ENCODE data around the gene NPBWR2. TPM values are rescaled to one million over a fixed set of nuclear protein-coding genes. Genes with fewer than 3 reads are reported as not detected.
A peak's percentile ranks its signal among the peaks of the same experiment; 100 is the strongest.

The NPBWR2 gene
- total RNA-seq, 1 donor from 2014 or later = not detected

GRCh38 chr20:64079273-64080012, 27.9 kb downstream of the NPBWR2 start, which contains the start of gene RGS19:
Gene RGS19 (minus strand): TSS chr20:64079518. CDS start chr20:64076886, 2,632 bp downstream.
- peak within 1 kb of the TSS; percentile 82 for H2AFZ ChIP-seq (replicated peaks)
- H3K79me2 ChIP-seq (ENCODE audit: low read depth) = no peaks in the 10 kb centered on the region
- peaks cover 19% of the 10 kb centered on the region for H4K20me1 ChIP-seq (ENCODE audit: low read depth)
- no peak within 1 kb of the TSS for H3K27ac ChIP-seq
- H3K9ac ChIP-seq = peak within 1 kb of the TSS; percentile 28
- peaks cover 53% of the 10 kb centered on the region for H3K27me3 ChIP-seq
- Mint-ChIP-seq H3K27ac (no peak within 1 kb of the TSS), H3K36me3 (no peaks in the 10 kb centered on the region), H3K9me3 (no peaks in the 10 kb centered on the region), H3K4me1 (peaks cover 36% of the 10 kb centered on the region), H3K4me3 (peak within 1 kb of the TSS; percentile 86), H3K27me3 (ENCODE audit: insufficient read depth, low read depth) (peaks cover 5% of the 10 kb centered on the region)
- H3F3A ChIP-seq (ENCODE audit: low read depth) = peaks cover 53% of the 10 kb centered on the region
- H3K9me3 ChIP-seq (ENCODE audit: low read depth) = no peaks in the 10 kb centered on the region
- H3K4me2 ChIP-seq = peak within 1 kb of the TSS; percentile 99
- peaks cover 22% of the 10 kb centered on the region for H3K4me1 ChIP-seq
- TF ChIP-seq EZH2 (IDR thresholded peaks at IDR 0.05) = peak; percentile 39
- TF ChIP-seq, protein P1, sequence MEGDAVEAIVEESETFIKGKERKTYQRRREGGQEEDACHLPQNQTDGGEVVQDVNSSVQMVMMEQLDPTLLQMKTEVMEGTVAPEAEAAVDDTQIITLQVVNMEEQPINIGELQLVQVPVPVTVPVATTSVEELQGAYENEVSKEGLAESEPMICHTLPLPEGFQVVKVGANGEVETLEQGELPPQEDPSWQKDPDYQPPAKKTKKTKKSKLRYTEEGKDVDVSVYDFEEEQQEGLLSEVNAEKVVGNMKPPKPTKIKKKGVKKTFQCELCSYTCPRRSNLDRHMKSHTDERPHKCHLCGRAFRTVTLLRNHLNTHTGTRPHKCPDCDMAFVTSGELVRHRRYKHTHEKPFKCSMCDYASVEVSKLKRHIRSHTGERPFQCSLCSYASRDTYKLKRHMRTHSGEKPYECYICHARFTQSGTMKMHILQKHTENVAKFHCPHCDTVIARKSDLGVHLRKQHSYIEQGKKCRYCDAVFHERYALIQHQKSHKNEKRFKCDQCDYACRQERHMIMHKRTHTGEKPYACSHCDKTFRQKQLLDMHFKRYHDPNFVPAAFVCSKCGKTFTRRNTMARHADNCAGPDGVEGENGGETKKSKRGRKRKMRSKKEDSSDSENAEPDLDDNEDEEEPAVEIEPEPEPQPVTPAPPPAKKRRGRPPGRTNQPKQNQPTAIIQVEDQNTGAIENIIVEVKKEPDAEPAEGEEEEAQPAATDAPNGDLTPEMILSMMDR (IDR thresholded peaks at IDR 0.05) = no peak
- no peak for TF ChIP-seq EZH2phosphoT487 (IDR thresholded peaks at IDR 0.05)
- peak; percentile 92 for DNase-seq (ENCODE audit: low spot score)
- no peaks in the 10 kb centered on the region for H3K36me3 ChIP-seq
- H3K4me3 ChIP-seq = peak within 1 kb of the TSS; percentile 77

DNA sequence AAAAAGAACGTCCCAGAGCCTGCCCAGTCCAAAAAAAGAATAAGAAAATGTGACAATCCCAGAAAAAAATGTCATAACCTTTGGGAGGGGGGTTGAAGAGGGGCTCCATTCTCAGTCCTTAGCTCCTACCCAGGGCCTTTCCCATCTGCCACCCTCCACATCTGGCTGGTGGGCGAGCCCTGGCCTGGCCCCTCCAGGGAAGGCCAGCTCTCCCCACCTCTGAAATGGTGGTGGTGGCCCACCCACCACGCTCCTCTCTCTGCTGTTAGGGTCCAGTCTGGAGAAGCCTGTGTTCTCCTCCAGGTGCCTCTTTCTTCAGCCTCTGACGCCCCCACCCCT, 28.5 kb downstream of the NPBWR2 start:
- TF ChIP-seq EZH2 (IDR thresholded peaks at IDR 0.05) (no peak), EZH2phosphoT487 (IDR thresholded peaks at IDR 0.05) (no peak)
- TF ChIP-seq, protein P1 (IDR thresholded peaks at IDR 0.05) = no peak
- Mint-ChIP-seq H3K4me1 (peaks cover 32% of the 10 kb centered on the region), H3K27me3 (ENCODE audit: insufficient read depth, low read depth) (peaks cover 2% of the 10 kb centered on the region), H3K9me3 (no peaks in the 10 kb centered on the region), H3K27ac (no peak overlapping the region), H3K4me3 (peak overlapping the region; percentile 81), H3K36me3 (no peaks in the 10 kb centered on the region)
- Histone ChIP-seq H3K4me1 (peaks cover 17% of the 10 kb centered on the region), H3K79me2 (ENCODE audit: low read depth) (no peaks in the 10 kb centered on the region), H3K9ac (no peak overlapping the region), H3K9me3 (ENCODE audit: low read depth) (no peaks in the 10 kb centered on the region), H3K27ac (no peak overlapping the region), H4K20me1 (ENCODE audit: low read depth) (peaks cover 19% of the 10 kb centered on the region), H3F3A (ENCODE audit: low read depth) (peaks cover 48% of the 10 kb centered on the region), H3K4me3 (peak overlapping the region; percentile 77), H2AFZ (replicated peaks) (no peak overlapping the region), H3K4me2 (peak overlapping the region; percentile 99), H3K27me3 (peaks cover 48% of the 10 kb centered on the region), H3K36me3 (no peaks in the 10 kb centered on the region)
- no peak for DNase-seq (ENCODE audit: low spot score)

DNA sequence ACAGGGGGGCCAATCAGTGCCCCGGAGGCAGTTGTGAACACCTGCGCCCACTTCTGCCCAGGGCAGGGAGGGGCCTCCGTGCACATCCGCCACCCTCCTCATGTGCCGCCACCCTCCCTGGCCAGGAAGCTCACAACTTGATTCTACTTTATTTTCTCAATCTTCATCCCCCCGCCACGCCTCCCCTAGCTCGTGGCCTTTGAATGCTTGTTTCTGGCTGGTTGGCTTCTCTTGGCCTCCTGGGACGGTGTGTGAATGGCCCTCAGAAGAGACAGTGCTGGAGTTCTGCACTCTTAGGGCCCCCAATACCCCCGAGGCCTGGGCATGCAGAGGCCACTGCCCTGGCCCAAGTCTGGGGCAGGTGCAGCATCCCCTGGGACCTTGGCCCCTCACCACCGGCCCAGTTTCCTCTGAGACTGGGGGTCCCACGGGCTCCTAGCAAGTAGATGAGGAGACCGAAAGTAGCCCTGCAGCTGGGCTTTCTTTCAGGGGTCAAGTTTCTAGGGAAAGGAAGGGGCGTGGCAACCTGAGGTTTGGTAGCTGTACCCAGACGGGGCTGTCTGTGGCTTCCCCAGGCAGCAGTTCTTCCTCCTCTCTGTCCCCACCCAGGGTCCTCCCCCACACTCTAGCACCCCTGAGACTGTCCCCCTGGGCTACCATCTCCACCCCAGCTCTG, 29.4 kb downstream of the NPBWR2 start:
- Histone ChIP-seq H3K36me3 (no peaks in the 10 kb centered on the region), H3K9ac (no peak overlapping the region), H2AFZ (replicated peaks) (no peak overlapping the region), H3K79me2 (ENCODE audit: low read depth) (no peaks in the 10 kb centered on the region), H3K9me3 (ENCODE audit: low read depth) (no peaks in the 10 kb centered on the region), H3K27ac (no peak overlapping the region), H3K4me2 (peak overlapping the region; percentile 99), H3F3A (ENCODE audit: low read depth) (peaks cover 43% of the 10 kb centered on the region), H4K20me1 (ENCODE audit: low read depth) (peaks cover 17% of the 10 kb centered on the region), H3K4me3 (no peak overlapping the region), H3K27me3 (peaks cover 39% of the 10 kb centered on the region), H3K4me1 (peaks cover 13% of the 10 kb centered on the region)
- TF ChIP-seq EZH2 (IDR thresholded peaks at IDR 0.05) (no peak), EZH2phosphoT487 (IDR thresholded peaks at IDR 0.05) (no peak)
- TF ChIP-seq, protein P1 (IDR thresholded peaks at IDR 0.05) = no peak
- Mint-ChIP-seq H3K4me3 (no peak overlapping the region), H3K4me1 (peaks cover 30% of the 10 kb centered on the region), H3K27me3 (ENCODE audit: insufficient read depth, low read depth) (peaks cover 2% of the 10 kb centered on the region), H3K27ac (no peak overlapping the region), H3K9me3 (no peaks in the 10 kb centered on the region), H3K36me3 (no peaks in the 10 kb centered on the region)
- DNase-seq (ENCODE audit: low spot score) = no peak
